Panc1 (cell line): ENCODE results near the gene CLSTN2. TPM values are rescaled to one million over a fixed set of nuclear protein-coding genes. Genes with fewer than 3 reads are reported as not detected.

Source experiments
- ATAC-seq: fragments of 200-7000 bp; cut with Tn5 transposase; 2 replicates; pipeline ENCODE4 v1.9.1; 2020; ENCODE audit warnings: mild to moderate bottlenecking, moderate library complexity
- BruUV-seq: library from RNA; stranded (reverse); fragments of 400-500 nt; replicated peaks from 2 replicates; lab custom pipeline; 2021; lab: Mats Ljungman, UMichigan
- CTCF ChIA-PET: fragments of 300-600 bp; sonication (Branson Sonifier 250); formaldehyde crosslinking; loops from one replicate; lab custom pipeline; 2022; ENCODE audit warnings: antibody characterized with exemption; lab: Charles Lee
- POLR2A ChIA-PET: fragments of 300-600 bp; sonication (Branson Sonifier 250); formaldehyde crosslinking; loops from one replicate; lab custom pipeline; 2022; ENCODE audit warnings: antibody characterized with exemption; lab: Charles Lee
- DNase-seq: peaks from one replicate; pipeline ENCODE4 v3.0.0-alpha.2; 2010; ENCODE audit warnings: low read depth, low spot score
- H3K27ac ChIP-seq: 2 replicates; pipeline ENCODE4 v1.5.1; 2011; ENCODE audit warnings: mild to moderate bottlenecking, low read length, inconsistent platforms
- H3K27me3 ChIP-seq: fragments of 200-500 bp; sonication (Bioruptor generic); 2 replicates; pipeline ENCODE4 v1.6.0; 2014; ENCODE audit warnings: low read length, inconsistent platforms; ENCODE audit not compliant: control insufficient read depth, insufficient read depth
- H3K36me3 ChIP-seq: fragments of 200-500 bp; sonication (Bioruptor generic); 2 replicates; pipeline ENCODE4 v1.5.1; 2014; ENCODE audit warnings: inconsistent platforms, mild to moderate bottlenecking, low read length, moderate library complexity; ENCODE audit not compliant: control insufficient read depth, insufficient read depth
- H3K4me1 ChIP-seq: 2 replicates; pipeline ENCODE4 v1.5.1; 2011; ENCODE audit warnings: inconsistent platforms, mild to moderate bottlenecking, low read length, moderate library complexity; ENCODE audit not compliant: control insufficient read depth, insufficient read depth
- H3K4me3 ChIP-seq, 2 experiments: 2 replicates each; pipeline ENCODE4 v1.5.1; 2011 to 2012; ENCODE audit warnings: low read depth in 2 of 2, low read length in 2 of 2, mild to moderate bottlenecking in 2 of 2, inconsistent platforms in 1 of 2, moderate library complexity in 1 of 2
- H3K9me3 ChIP-seq: fragments of 200-500 bp; sonication (Bioruptor generic); 2 replicates; pipeline ENCODE4 v1.5.1; 2014; ENCODE audit warnings: low read depth, mild to moderate bottlenecking, inconsistent platforms, low read length, moderate library complexity; ENCODE audit not compliant: control insufficient read depth, insufficient read depth
- CTCF ChIP-seq: fragments of 450-650 bp; IDR thresholded peaks from 2 replicates; pipeline ENCODE4 v1.5.1; 2017; ENCODE audit warnings: mild to moderate bottlenecking
- POLR2AphosphoS5 ChIP-seq: IDR thresholded peaks from 2 replicates; pipeline ENCODE4 v1.6.1; 2012; ENCODE audit warnings: mild to moderate bottlenecking, low read depth, low read length, moderate library complexity
- REST ChIP-seq, 2 experiments: IDR thresholded peaks; 2 replicates each; pipeline ENCODE4 v1.6.1; 2011 to 2012; ENCODE audit warnings: low read depth in 2 of 2, control low read depth in 1 of 2, low read length in 1 of 2, mild to moderate bottlenecking in 1 of 2, moderate library complexity in 1 of 2; ENCODE audit not compliant: insufficient read depth in 1 of 2
- SIN3A ChIP-seq: IDR thresholded peaks from 2 replicates; pipeline ENCODE4 v1.6.1; 2012; ENCODE audit warnings: low read depth, mild to moderate bottlenecking, low read length, moderate library complexity, borderline replicate concordance; ENCODE audit not compliant: insufficient read depth
- TCF7L2 ChIP-seq: IDR thresholded peaks from 2 replicates; pipeline ENCODE4 v1.6.1; 2011; ENCODE audit warnings: mild to moderate bottlenecking, low read depth, low read length, inconsistent platforms
- in situ Hi-C: cut with HindIII; loops from 2 replicates; pipeline ENCODE4 v1.10.0; 2016; ENCODE audit warnings: low sequenced_read_pairs, low pct_unique_long_range_greater_than_20kb
- intact Hi-C: fragments of 100-400 bp; cut with micrococcal nuclease; formaldehyde crosslinking; loops from one replicate; pipeline ENCODE4 v1.10.0; 2022; ENCODE audit not compliant: unreplicated experiment
- total RNA-seq: library from RNA; stranded (reverse); gene quantifications from one replicate; pipeline ENCODE4 v1.2.1, GENCODE V29; 2021; ENCODE audit not compliant: unreplicated experiment

The CLSTN2 gene
- total RNA-seq, 1 experiment from 2014 or later, result 0.03 TPM

GRCh38 chr3:140433431-140433830 lies 498.4 kb downstream of the CLSTN2 start:
- ChIA-PET CTCF (no interaction called here), POLR2A (no interaction called here)
- Histone ChIP-seq H3K27me3 (peaks cover 3% of the 10 kb centered on the region; the same call in 1 of the 2 replicates), H3K36me3 (no peaks in the 10 kb centered on the region), H3K4me3 (no peak overlapping the region), H3K27ac (no peak overlapping the region), H3K4me1 (no peaks in the 10 kb centered on the region), H3K9me3 (no peaks in the 10 kb centered on the region)
- ATAC-seq (no peak), DNase-seq (no peak)
- BruUV-seq, result no TSS peak
- TF ChIP-seq SIN3A (no peak), POLR2AphosphoS5 (no peak), TCF7L2 (no peak), CTCF (no peak)
- in situ Hi-C loops, result no loop called here
- intact Hi-C loops, result no loop called here

- ChIA-PET CTCF (no interaction called here), POLR2A (no interaction called here)
- no peak for TF ChIP-seq SIN3A
- H3K27me3 ChIP-seq, result peaks cover 3% of the 10 kb centered on the region; the same call in 1 of the 2 replicates
- no peaks in the 10 kb centered on the region for H3K9me3 ChIP-seq
- BruUV-seq, result no TSS peak
- intact Hi-C loops (no loop called here), in situ Hi-C loops (no loop called here)
- no peaks in the 10 kb centered on the region for H3K36me3 ChIP-seq
- H3K27ac ChIP-seq, result no peak overlapping the region
- DNase-seq, result no peak
- H3K4me1 ChIP-seq, result no peaks in the 10 kb centered on the region
- no peak overlapping the region for H3K4me3 ChIP-seq
- no peak for ATAC-seq
Measured at GRCh38 chr3:140434261-140434905, 499.4 kb downstream of the CLSTN2 start.

GRCh38 chr3:140436421-140436820 lies 501.4 kb downstream of the CLSTN2 start:
- TF ChIP-seq TCF7L2, result no peak
- TF ChIP-seq CTCF, result no peak
- no peak for TF ChIP-seq SIN3A
- TF ChIP-seq POLR2AphosphoS5, result no peak
- no peak for TF ChIP-seq REST (IDR thresholded peaks at IDR 0.05; ENCODE audit: insufficient read depth in 1 of 2, low read depth in 2 of 2, low read length in 1 of 2)
- CTCF ChIA-PET, result no interaction called here
- in situ Hi-C loops (no loop called here), intact Hi-C loops (no loop called here)
- ATAC-seq, result no peak
- DNase-seq, result no peak
- BruUV-seq, result no TSS peak
- Histone ChIP-seq H3K9me3 (no peaks in the 10 kb centered on the region), H3K36me3 (no peaks in the 10 kb centered on the region), H3K4me1 (no peaks in the 10 kb centered on the region), H3K27me3 (peaks cover 3% of the 10 kb centered on the region; the same call in 1 of the 2 replicates), H3K27ac (no peak overlapping the region), H3K4me3 (no peak overlapping the region)
- POLR2A ChIA-PET, result no interaction called here
